HL-60/S4 (cell line): Measurements from ENCODE around the gene ZC3H11A.

Source experiments
- in situ Hi-C: fragments of 300-500 bp; cut with MboI; formaldehyde crosslinking; loops from 2 replicates; pipeline ENCODE4 v1.14.3; 2022; ENCODE audit warnings: low sequenced_read_pairs

ZC3H11A gene

DNA sequence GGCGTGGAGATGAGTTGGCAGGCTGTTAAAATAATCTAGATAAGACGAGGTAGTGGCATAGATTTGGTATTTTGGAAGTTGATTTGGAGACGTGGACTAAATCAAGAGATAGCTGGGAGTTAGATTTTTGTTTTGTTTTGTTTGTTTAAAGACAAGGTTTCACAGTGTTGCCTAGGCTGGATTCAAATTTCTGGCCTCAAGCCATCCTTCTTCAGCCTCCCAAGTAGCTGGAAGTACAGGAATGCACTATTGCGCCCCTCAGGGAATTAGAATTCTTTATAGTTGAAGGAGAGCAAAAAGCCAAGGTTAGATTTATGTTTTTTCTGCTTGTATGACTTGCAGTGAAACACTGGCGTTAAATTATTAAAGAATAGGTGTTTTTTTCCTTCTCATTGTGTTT lies 43.7 kb downstream of the ZC3H11A start:
- in situ Hi-C loops = no loop called here

DNA sequence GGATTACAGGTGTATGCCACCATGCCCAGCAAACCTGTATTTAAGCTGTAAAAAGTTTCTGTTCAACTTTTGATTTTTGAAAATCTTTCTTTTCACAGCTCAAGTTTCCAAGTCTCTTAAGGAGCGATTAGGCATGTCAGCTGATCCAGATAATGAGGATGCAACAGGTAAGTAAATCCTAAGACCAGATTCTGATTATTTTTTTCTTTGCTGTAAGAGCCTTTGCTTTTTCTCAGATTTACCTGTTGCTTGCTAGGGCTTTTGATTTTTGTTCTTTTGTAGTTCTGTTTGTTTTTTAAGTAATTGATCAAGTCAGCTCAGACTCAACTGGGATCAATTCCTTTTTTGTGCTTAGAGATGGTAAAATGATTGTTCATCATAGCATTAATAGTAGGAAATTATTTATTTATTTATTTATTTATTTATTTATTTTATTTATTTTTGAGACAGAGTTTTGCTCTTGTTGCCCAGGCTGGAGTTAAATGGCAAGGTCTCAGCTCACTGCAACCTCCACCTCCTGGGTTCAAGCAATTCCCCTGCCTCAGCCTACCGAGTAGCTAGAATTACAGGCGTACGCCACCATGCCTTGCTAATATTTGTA lies 44.9 kb downstream of the ZC3H11A start:
- in situ Hi-C loops = no loop called here

- in situ Hi-C loops = no loop called here
Measured at GRCh38 chr1:203842559-203842876, 47.1 kb downstream of the ZC3H11A start.

- in situ Hi-C loops = no loop called here
Measured at GRCh38 chr1:203843435-203843834, 48.0 kb downstream of the ZC3H11A start.
